HEK293 (cell line): ENCODE results near the gene GCK.
A peak's percentile ranks its signal among the peaks of the same experiment; 100 is the strongest.

Experiments
- CTCF ChIA-PET: fragments of 350-600 bp; formaldehyde crosslinking; extraction: SDS; loops from one replicate; lab custom pipeline; 2021; ENCODE audit warnings: antibody characterized with exemption; lab: Yijun Ruan, JAX
- POLR2A ChIA-PET: fragments of 300-600 bp; formaldehyde crosslinking; extraction: SDS; loops from one replicate; lab custom pipeline; 2020; ENCODE audit warnings: antibody characterized with exemption, inconsistent platforms; lab: Yijun Ruan, JAX
- H3K27ac ChIP-seq: fragments of 200-500 bp; sonication (Bioruptor generic); 2 replicates; pipeline ENCODE4 v1.5.1; 2014; ENCODE audit warnings: low read depth, low read length, control low read depth, inconsistent platforms; ENCODE audit errors: extremely low read depth
- H3K36me3 ChIP-seq, 2 experiments: fragments of 200-500 bp in 1 of 2; sonication (Bioruptor generic) in 1 of 2; 1 replicate in 1 of 2; 2 replicates in 1 of 2; pipeline ENCODE4 v1.5.1; 2014 to 2017; ENCODE audit warnings: inconsistent platforms in 2 of 2, low read length in 2 of 2; ENCODE audit not compliant: control insufficient read depth in 2 of 2, insufficient read depth in 1 of 2
- H3K4me1 ChIP-seq: fragments of 200-500 bp; sonication (Bioruptor generic); 2 replicates; pipeline ENCODE4 v1.5.1; 2014; ENCODE audit warnings: mild to moderate bottlenecking, low read length, inconsistent platforms; ENCODE audit not compliant: control insufficient read depth, insufficient read depth
- H3K4me3 ChIP-seq: 2 replicates; pipeline ENCODE4 v1.5.1; 2011; ENCODE audit warnings: low read depth, mild to moderate bottlenecking, control low read depth, low read length, moderate library complexity
- H3K9me3 ChIP-seq: fragments of 200-500 bp; sonication (Bioruptor generic); 2 replicates; pipeline ENCODE4 v1.5.1; 2014; ENCODE audit warnings: low read depth, low read length, inconsistent platforms; ENCODE audit not compliant: control insufficient read depth, insufficient read depth
- BCL11A ChIP-seq: fragments of 450-650 bp; formaldehyde crosslinking; IDR thresholded peaks from 2 replicates; pipeline ENCODE4 v1.5.1; 2016; ENCODE audit warnings: low read depth, missing biosample characterization, missing genetic modification characterization
- EGR2 ChIP-seq: fragments of 450-650 bp; formaldehyde crosslinking; IDR thresholded peaks from 2 replicates; pipeline ENCODE4 v1.5.1; 2016; ENCODE audit warnings: low read depth, missing biosample characterization, missing genetic modification characterization
- GLI2 ChIP-seq: fragments of 450-650 bp; formaldehyde crosslinking; IDR thresholded peaks from 2 replicates; pipeline ENCODE4; 2017; ENCODE audit warnings: missing biosample characterization, missing genetic modification characterization, low read depth, borderline replicate concordance
- ZBTB17 ChIP-seq: fragments of 450-650 bp; formaldehyde crosslinking; IDR thresholded peaks from 2 replicates; pipeline ENCODE4 v1.5.1; 2016; ENCODE audit warnings: missing biosample characterization, missing genetic modification characterization
- ZBTB6 ChIP-seq: fragments of 450-650 bp; formaldehyde crosslinking; IDR thresholded peaks from 2 replicates; pipeline ENCODE4 v1.5.1; 2017; ENCODE audit warnings: missing biosample characterization, missing genetic modification characterization
- ZFHX2 ChIP-seq: fragments of 450-650 bp; formaldehyde crosslinking; conservative IDR thresholded peaks from 2 replicates; pipeline ENCODE4 v1.5.1; 2016; ENCODE audit warnings: missing biosample characterization, missing genetic modification characterization
- ZFP37 ChIP-seq: fragments of 450-650 bp; formaldehyde crosslinking; IDR thresholded peaks from 2 replicates; pipeline ENCODE4 v1.5.1; 2016; ENCODE audit warnings: missing biosample characterization, missing genetic modification characterization
- ZFP41 ChIP-seq: fragments of 450-650 bp; formaldehyde crosslinking; IDR thresholded peaks from 2 replicates; pipeline ENCODE4 v1.5.1; 2016; ENCODE audit warnings: missing biosample characterization, missing genetic modification characterization, borderline replicate concordance
- ZNF114 ChIP-seq: fragments of 450-650 bp; formaldehyde crosslinking; IDR thresholded peaks from 2 replicates; pipeline ENCODE4 v1.5.0; 2017; ENCODE audit warnings: missing biosample characterization, missing genetic modification characterization
- ZNF362 ChIP-seq: fragments of 450-650 bp; formaldehyde crosslinking; IDR thresholded peaks from 2 replicates; pipeline ENCODE4 v1.5.1; 2016; ENCODE audit warnings: missing biosample characterization, missing genetic modification characterization
- ZNF529 ChIP-seq: fragments of 450-650 bp; formaldehyde crosslinking; IDR thresholded peaks from 2 replicates; pipeline ENCODE4 v1.5.1; 2017; ENCODE audit warnings: missing genetic modification characterization, missing biosample characterization; ENCODE audit not compliant: insufficient replicate concordance
- ZNF555 ChIP-seq: fragments of 450-650 bp; formaldehyde crosslinking; conservative IDR thresholded peaks from 2 replicates; pipeline ENCODE4 v1.5.1; 2017; ENCODE audit warnings: missing biosample characterization, mild to moderate bottlenecking, missing genetic modification characterization, inconsistent platforms
- ZNF596 ChIP-seq: fragments of 450-650 bp; IDR thresholded peaks from 2 replicates; pipeline ENCODE4 v1.5.0; 2018; ENCODE audit warnings: missing biosample characterization, mild to moderate bottlenecking, missing genetic modification characterization, moderate library complexity
- ZNF610 ChIP-seq: fragments of 450-650 bp; formaldehyde crosslinking; IDR thresholded peaks from 2 replicates; pipeline ENCODE4 v1.5.1; 2016; ENCODE audit warnings: missing biosample characterization, missing genetic modification characterization, borderline replicate concordance
- ZNF791 ChIP-seq: fragments of 450-650 bp; formaldehyde crosslinking; IDR thresholded peaks from 2 replicates; pipeline ENCODE4 v1.5.1; 2016; ENCODE audit warnings: missing biosample characterization, missing genetic modification characterization
- ZSCAN5A ChIP-seq: fragments of 450-650 bp; formaldehyde crosslinking; IDR thresholded peaks from 2 replicates; pipeline ENCODE4 v1.5.1; 2016; ENCODE audit warnings: missing biosample characterization, missing genetic modification characterization
- TF ChIP-seq, protein P1 (sequence below): fragments of 450-650 bp; formaldehyde crosslinking; IDR thresholded peaks from 2 replicates; pipeline ENCODE4 v1.5.1; 2017; ENCODE audit warnings: missing biosample characterization, missing genetic modification characterization
- TF ChIP-seq, protein P2 (sequence below): fragments of 450-650 bp; formaldehyde crosslinking; IDR thresholded peaks from 2 replicates; pipeline ENCODE4 v1.5.1; 2016; ENCODE audit warnings: missing biosample characterization, missing genetic modification characterization
- TF ChIP-seq, protein P3 (sequence below): fragments of 450-650 bp; formaldehyde crosslinking; IDR thresholded peaks from 2 replicates; pipeline ENCODE4 v1.5.1; 2017; ENCODE audit warnings: missing biosample characterization, missing genetic modification characterization
- TF ChIP-seq, protein P4 (sequence below): fragments of 450-650 bp; IDR thresholded peaks from 2 replicates; pipeline ENCODE4 v1.5.1; 2018; ENCODE audit warnings: missing biosample characterization, missing genetic modification characterization

GCK gene

GRCh38 chr7:44097064-44097932 lies 91.9 kb downstream of the GCK start:
- Histone ChIP-seq H3K9me3 (no peaks in the 10 kb centered on the region), H3K36me3 (no peaks in the 10 kb centered on the region), H3K4me3 (no peak overlapping the region), H3K4me1 (no peaks in the 10 kb centered on the region; the same call in 1 of the 2 replicates), H3K27ac (no peak overlapping the region)
- CTCF ChIA-PET, result interaction anchor here (0.6 to 0.7 kb wide), 3 partner anchors 19 to 126 kb away, joined by 3 to 4 read pairs (median 3); no protein-coding TSS in a partner anchor
- POLR2A ChIA-PET, result no interaction called here
- TF ChIP-seq ZFHX2, result peak; percentile 65
- TF ChIP-seq BCL11A (tag by site-specific recombination), result no peak
- TF ChIP-seq EGR2 (tag by site-specific recombination), result peak; percentile 81

DNA sequence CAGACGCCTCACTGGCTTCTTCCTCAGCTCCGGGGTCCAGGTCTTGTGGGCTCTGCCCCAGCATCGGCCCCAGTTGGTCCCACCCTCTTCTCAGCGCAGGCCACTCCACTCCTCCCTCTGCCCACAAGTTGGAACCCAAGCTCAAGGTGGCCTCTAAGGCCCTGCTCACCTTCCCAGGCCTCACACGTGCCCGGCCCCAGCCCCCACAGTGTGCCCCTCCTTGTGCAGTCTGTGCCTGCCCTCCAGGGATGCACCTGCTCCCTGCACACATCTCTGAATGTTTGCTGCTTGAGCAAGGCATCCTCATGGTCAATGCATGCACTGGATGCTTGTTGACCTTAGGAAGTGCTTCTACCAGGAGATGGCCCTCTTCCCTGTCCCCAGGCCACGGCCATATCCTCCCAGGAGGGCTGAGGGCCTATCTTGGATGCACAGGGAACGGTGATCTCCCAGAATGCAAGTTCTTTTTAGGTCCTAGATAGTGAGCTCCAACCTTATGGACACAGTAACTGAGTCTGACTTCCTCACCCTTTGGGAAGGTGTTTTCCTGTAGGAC lies 92.8 kb downstream of the GCK start:
- no peaks in the 10 kb centered on the region; the same call in 1 of the 2 replicates for H3K4me1 ChIP-seq
- no peaks in the 10 kb centered on the region for H3K9me3 ChIP-seq
- CTCF ChIA-PET, result interaction anchor here (0.7 kb wide), 1 partner anchor 127 kb away, joined by 4 read pairs; no protein-coding TSS in a partner anchor
- no peak overlapping the region for H3K4me3 ChIP-seq
- H3K36me3 ChIP-seq, result no peaks in the 10 kb centered on the region
- POLR2A ChIA-PET, result no interaction called here
- H3K27ac ChIP-seq, result no peak overlapping the region
- TF ChIP-seq EGR2 (tag by site-specific recombination) (no peak), ZNF555 (no peak), GLI2 (no peak), ZFP37 (tag by site-specific recombination) (no peak), ZNF114 (tag by site-specific recombination) (no peak), ZNF529 (no peak), ZNF610 (tag by site-specific recombination) (no peak), ZNF791 (tag by site-specific recombination) (no peak), ZBTB6 (tag by site-specific recombination) (no peak)
- TF ChIP-seq, protein P1, sequence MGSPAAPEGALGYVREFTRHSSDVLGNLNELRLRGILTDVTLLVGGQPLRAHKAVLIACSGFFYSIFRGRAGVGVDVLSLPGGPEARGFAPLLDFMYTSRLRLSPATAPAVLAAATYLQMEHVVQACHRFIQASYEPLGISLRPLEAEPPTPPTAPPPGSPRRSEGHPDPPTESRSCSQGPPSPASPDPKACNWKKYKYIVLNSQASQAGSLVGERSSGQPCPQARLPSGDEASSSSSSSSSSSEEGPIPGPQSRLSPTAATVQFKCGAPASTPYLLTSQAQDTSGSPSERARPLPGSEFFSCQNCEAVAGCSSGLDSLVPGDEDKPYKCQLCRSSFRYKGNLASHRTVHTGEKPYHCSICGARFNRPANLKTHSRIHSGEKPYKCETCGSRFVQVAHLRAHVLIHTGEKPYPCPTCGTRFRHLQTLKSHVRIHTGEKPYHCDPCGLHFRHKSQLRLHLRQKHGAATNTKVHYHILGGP (tag by site-specific recombination), result no peak
- TF ChIP-seq, protein P2, sequence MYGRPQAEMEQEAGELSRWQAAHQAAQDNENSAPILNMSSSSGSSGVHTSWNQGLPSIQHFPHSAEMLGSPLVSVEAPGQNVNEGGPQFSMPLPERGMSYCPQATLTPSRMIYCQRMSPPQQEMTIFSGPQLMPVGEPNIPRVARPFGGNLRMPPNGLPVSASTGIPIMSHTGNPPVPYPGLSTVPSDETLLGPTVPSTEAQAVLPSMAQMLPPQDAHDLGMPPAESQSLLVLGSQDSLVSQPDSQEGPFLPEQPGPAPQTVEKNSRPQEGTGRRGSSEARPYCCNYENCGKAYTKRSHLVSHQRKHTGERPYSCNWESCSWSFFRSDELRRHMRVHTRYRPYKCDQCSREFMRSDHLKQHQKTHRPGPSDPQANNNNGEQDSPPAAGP (tag by site-specific recombination), result no peak
- TF ChIP-seq, protein P3, sequence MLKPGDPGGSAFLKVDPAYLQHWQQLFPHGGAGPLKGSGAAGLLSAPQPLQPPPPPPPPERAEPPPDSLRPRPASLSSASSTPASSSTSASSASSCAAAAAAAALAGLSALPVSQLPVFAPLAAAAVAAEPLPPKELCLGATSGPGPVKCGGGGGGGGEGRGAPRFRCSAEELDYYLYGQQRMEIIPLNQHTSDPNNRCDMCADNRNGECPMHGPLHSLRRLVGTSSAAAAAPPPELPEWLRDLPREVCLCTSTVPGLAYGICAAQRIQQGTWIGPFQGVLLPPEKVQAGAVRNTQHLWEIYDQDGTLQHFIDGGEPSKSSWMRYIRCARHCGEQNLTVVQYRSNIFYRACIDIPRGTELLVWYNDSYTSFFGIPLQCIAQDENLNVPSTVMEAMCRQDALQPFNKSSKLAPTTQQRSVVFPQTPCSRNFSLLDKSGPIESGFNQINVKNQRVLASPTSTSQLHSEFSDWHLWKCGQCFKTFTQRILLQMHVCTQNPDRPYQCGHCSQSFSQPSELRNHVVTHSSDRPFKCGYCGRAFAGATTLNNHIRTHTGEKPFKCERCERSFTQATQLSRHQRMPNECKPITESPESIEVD, result no peak

- no peaks in the 10 kb centered on the region; the same call in 1 of the 2 replicates for H3K4me1 ChIP-seq
- H3K27ac ChIP-seq, result no peak overlapping the region
- H3K36me3 ChIP-seq, result no peaks in the 10 kb centered on the region
- ChIA-PET CTCF (no interaction called here), POLR2A (no interaction called here)
- no peak overlapping the region for H3K4me3 ChIP-seq
- H3K9me3 ChIP-seq, result no peaks in the 10 kb centered on the region
- TF ChIP-seq ZNF596 (tag by site-specific recombination) (no peak), ZBTB17 (tag by site-specific recombination) (no peak), ZSCAN5A (tag by site-specific recombination) (no peak), ZNF362 (tag by site-specific recombination) (no peak), ZFP41 (no peak)
- TF ChIP-seq, protein P4, sequence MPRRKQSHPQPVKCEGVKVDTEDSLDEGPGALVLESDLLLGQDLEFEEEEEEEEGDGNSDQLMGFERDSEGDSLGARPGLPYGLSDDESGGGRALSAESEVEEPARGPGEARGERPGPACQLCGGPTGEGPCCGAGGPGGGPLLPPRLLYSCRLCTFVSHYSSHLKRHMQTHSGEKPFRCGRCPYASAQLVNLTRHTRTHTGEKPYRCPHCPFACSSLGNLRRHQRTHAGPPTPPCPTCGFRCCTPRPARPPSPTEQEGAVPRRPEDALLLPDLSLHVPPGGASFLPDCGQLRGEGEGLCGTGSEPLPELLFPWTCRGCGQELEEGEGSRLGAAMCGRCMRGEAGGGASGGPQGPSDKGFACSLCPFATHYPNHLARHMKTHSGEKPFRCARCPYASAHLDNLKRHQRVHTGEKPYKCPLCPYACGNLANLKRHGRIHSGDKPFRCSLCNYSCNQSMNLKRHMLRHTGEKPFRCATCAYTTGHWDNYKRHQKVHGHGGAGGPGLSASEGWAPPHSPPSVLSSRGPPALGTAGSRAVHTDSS, result no peak
Observed at GRCh38 chr7:44095781-44096180, 93.5 kb downstream of the GCK start.
